GM23338 (cell line): ENCODE data around the gene SLN. TPM values are rescaled to one million over a fixed set of nuclear protein-coding genes. Genes with fewer than 3 reads are reported as not detected.

ENCODE experiments used
- ATAC-seq: fragments of 200-7000 bp; cut with Tn5 transposase; 3 replicates; pipeline ENCODE4 v1.9.1; 2020
- DNase-seq: peaks from one replicate; pipeline ENCODE4 v3.0.0-alpha.2; 2015; ENCODE audit warnings: low spot score
- H2AFZ ChIP-seq: fragments of 200-600 bp; sonication (generic); 2 replicates; pipeline ENCODE4 v1.8.0; 2016; ENCODE audit warnings: antibody characterized with exemption, mild to moderate bottlenecking, moderate library complexity
- H3F3A ChIP-seq: fragments of 200-600 bp; sonication (generic); replicated peaks from 2 replicates; pipeline ENCODE4 v1.8.0; 2017; ENCODE audit warnings: antibody characterized with exemption, mixed run types, low read depth
- H3K27ac ChIP-seq: fragments of 200-600 bp; sonication (generic); 2 replicates; pipeline ENCODE4 v1.6.1; 2016; ENCODE audit warnings: low read depth
- H3K27me3 ChIP-seq: fragments of 200-600 bp; sonication (generic); 2 replicates; pipeline ENCODE4 v1.8.0; 2016; ENCODE audit warnings: mild to moderate bottlenecking, mixed run types, moderate library complexity; ENCODE audit not compliant: insufficient read depth
- H3K36me3 ChIP-seq: fragments of 200-600 bp; sonication (generic); 2 replicates; pipeline ENCODE4 v1.8.0; 2016; ENCODE audit warnings: mild to moderate bottlenecking; ENCODE audit not compliant: insufficient read depth
- H3K4me1 ChIP-seq: fragments of 200-600 bp; sonication (generic); 2 replicates; pipeline ENCODE4 v1.8.0; 2016; ENCODE audit warnings: mild to moderate bottlenecking, moderate library complexity; ENCODE audit not compliant: insufficient read depth
- H3K4me2 ChIP-seq: fragments of 200-600 bp; sonication (generic); 2 replicates; pipeline ENCODE4 v1.7.1; 2017; ENCODE audit warnings: mixed run types
- H3K4me3 ChIP-seq: fragments of 200-600 bp; sonication (generic); 2 replicates; pipeline ENCODE4 v1.6.1; 2016; ENCODE audit warnings: mixed run types
- H3K79me2 ChIP-seq: fragments of 200-600 bp; sonication (generic); replicated peaks from 2 replicates; pipeline ENCODE4 v1.8.0; 2017; ENCODE audit warnings: mild to moderate bottlenecking; ENCODE audit not compliant: insufficient read depth
- H3K9me2 ChIP-seq: fragments of 200-600 bp; sonication (generic); 2 replicates; pipeline ENCODE4 v1.8.0; 2017; ENCODE audit not compliant: insufficient read depth
- H4K20me1 ChIP-seq: fragments of 200-600 bp; sonication (generic); replicated peaks from 2 replicates; pipeline ENCODE4 v1.8.0; 2017; ENCODE audit warnings: mild to moderate bottlenecking; ENCODE audit not compliant: insufficient read depth
- H3K27ac Mint-ChIP-seq: 2 replicates; pipeline ENCODE4 v1.8.0; 2020; ENCODE audit warnings: inconsistent platforms, mild to moderate bottlenecking, moderate library complexity, mixed read lengths
- H3K27me3 Mint-ChIP-seq: 3 replicates; pipeline ENCODE4 v1.8.0; 2022; ENCODE audit warnings: low read depth, mild to moderate bottlenecking, moderate library complexity, mixed read lengths, inconsistent platforms; ENCODE audit not compliant: insufficient read depth, poor library complexity
- H3K36me3 Mint-ChIP-seq: 3 replicates; pipeline ENCODE4 v1.8.0; 2021; ENCODE audit warnings: low read depth, mild to moderate bottlenecking, inconsistent platforms, moderate library complexity, mixed read lengths
- H3K4me1 Mint-ChIP-seq: 3 replicates; pipeline ENCODE4 v1.8.0; 2020; ENCODE audit warnings: mild to moderate bottlenecking, inconsistent platforms, mixed read lengths
- H3K4me3 Mint-ChIP-seq: 3 replicates; pipeline ENCODE4 v1.8.0; 2021; ENCODE audit warnings: moderate library complexity, mild to moderate bottlenecking, inconsistent platforms, mixed read lengths
- H3K9me3 Mint-ChIP-seq: 3 replicates; pipeline ENCODE4 v1.8.0; 2020; ENCODE audit warnings: moderate library complexity, mild to moderate bottlenecking, inconsistent platforms, mixed read lengths
- CREB1 ChIP-seq: fragments of 250-450 bp; sonication (Bioruptor Pico); IDR thresholded peaks from 2 replicates; pipeline ENCODE4 v1.5.0; 2020; ENCODE audit warnings: low read depth, mild to moderate bottlenecking, moderate library complexity
- CTCF ChIP-seq, 2 experiments: fragments of 200-600 bp in 1 of 2; sonication (generic) in 1 of 2; conservative IDR thresholded peaks; 2 replicates each; pipeline versions ENCODE4 v1.5.1 to v1.6.1; 2016 to 2017; ENCODE audit warnings: antibody characterized with exemption in 2 of 2, low read depth in 2 of 2, mild to moderate bottlenecking in 2 of 2, moderate library complexity in 1 of 2
- EZH2 ChIP-seq: fragments of 200-600 bp; sonication (generic); IDR thresholded peaks from one replicate; pipeline ENCODE4 v1.8.0; 2017; ENCODE audit warnings: antibody characterized with exemption, mild to moderate bottlenecking, low read depth; ENCODE audit not compliant: unreplicated experiment
- EZH2phosphoT487 ChIP-seq: fragments of 200-600 bp; sonication (generic); IDR thresholded peaks from one replicate; pipeline ENCODE4 v1.8.1; 2018; ENCODE audit warnings: antibody characterized with exemption; ENCODE audit not compliant: unreplicated experiment
- JUNB ChIP-seq: IDR thresholded peaks from one replicate; pipeline ENCODE4 v1.6.1; 2016; ENCODE audit warnings: antibody characterized with exemption; ENCODE audit not compliant: unreplicated experiment
- NANOG ChIP-seq: IDR thresholded peaks from 2 replicates; pipeline ENCODE4 v1.6.1; 2016; ENCODE audit warnings: antibody characterized with exemption, borderline replicate concordance
- POLR2AphosphoS5 ChIP-seq: IDR thresholded peaks from 2 replicates; pipeline ENCODE4 v1.6.1; 2016; ENCODE audit warnings: antibody characterized with exemption, low read depth
- REST ChIP-seq: IDR thresholded peaks from one replicate; pipeline ENCODE4 v1.6.1; 2018; ENCODE audit warnings: antibody characterized with exemption; ENCODE audit not compliant: unreplicated experiment
- STAT1 ChIP-seq: IDR thresholded peaks from one replicate; pipeline ENCODE4 v1.6.1; 2016; ENCODE audit warnings: antibody characterized with exemption; ENCODE audit not compliant: unreplicated experiment
- ZNF114 ChIP-seq: fragments of 250-450 bp; sonication (Bioruptor Pico); IDR thresholded peaks from 2 replicates; pipeline ENCODE4 v1.5.0; 2020; ENCODE audit warnings: mild to moderate bottlenecking, moderate library complexity
- ZNF331 ChIP-seq: fragments of 250-450 bp; sonication (Bioruptor Pico); IDR thresholded peaks from 2 replicates; pipeline ENCODE4 v1.5.0; 2020; ENCODE audit warnings: low read depth, mild to moderate bottlenecking, moderate library complexity
- polyA plus RNA-seq: library from polyadenylated mRNA; unstranded; fragments of >200 nt; fragmentation: Nextera tagmentation; extraction: Ambion mirVana; gene quantifications from 2 replicates; pipeline ENCODE4 v1.2.1, GENCODE V29; 2016
- total RNA-seq: library from RNA; depleted of rRNA; stranded (reverse); fragments of >200 nt; shearing (Covaris generic); gene quantifications from 2 replicates; pipeline ENCODE4 v1.2.3, GENCODE V29; 2014
- TF ChIP-seq, protein P1 (sequence below): IDR thresholded peaks from 2 replicates; pipeline ENCODE4 v1.6.1; 2016; ENCODE audit warnings: antibody characterized with exemption
- TF ChIP-seq, protein P2 (sequence below): fragments of 250-450 bp; sonication (Bioruptor Pico); IDR thresholded peaks from 2 replicates; pipeline ENCODE4 v1.5.0; 2020; ENCODE audit warnings: mild to moderate bottlenecking, moderate library complexity

SLN gene
- total and polyA plus RNA-seq, 2 experiments from 2014 or later = not detected

DNA sequence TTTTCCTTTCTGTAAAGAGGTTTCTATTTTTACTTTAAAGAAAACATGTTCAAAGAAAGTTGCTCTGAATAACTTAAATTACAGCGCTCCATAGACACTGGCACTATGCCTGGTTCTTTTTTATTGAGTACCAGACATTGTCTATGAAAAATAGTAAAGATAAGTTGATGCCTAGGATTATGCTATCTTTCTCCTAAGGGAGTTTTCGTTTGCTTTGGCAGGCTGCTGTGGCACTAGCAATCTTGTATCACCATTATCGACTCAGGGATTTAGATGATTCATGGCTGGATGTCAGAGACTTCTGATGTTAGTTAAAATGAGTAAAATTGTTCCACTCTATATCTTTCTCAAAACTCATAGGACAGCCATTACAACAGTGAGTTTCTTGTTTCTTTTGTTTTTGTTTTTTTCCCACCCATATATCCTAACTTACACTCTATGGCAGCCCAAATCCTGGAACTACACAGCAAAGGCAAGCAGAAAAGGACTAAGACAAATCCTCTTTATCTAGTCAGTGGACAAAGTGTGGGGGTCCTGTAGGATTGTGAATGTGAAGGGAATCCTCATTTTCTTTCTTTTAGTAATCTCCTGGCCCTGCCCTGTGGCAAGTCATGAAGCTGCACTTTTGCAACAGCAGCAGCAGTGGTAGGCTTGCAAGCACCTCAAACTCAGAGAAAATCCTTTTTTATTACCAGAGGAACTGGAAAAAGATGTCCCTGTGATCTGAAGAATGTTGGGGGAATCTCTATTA, 20.7 kb downstream of the SLN start:
- DNase-seq (no peak), ATAC-seq (no peak)
- no peaks in the 10 kb centered on the region for H3K4me1 Mint-ChIP-seq
- H3K27me3 Mint-ChIP-seq = no peaks in the 10 kb centered on the region
- H3K36me3 Mint-ChIP-seq = no peaks in the 10 kb centered on the region
- Histone ChIP-seq H3K4me2 (no peak overlapping the region), H3K27ac (no peak overlapping the region), H3K9me2 (no peaks in the 10 kb centered on the region), H3K27me3 (no peaks in the 10 kb centered on the region), H3F3A (no peaks in the 10 kb centered on the region), H3K79me2 (no peaks in the 10 kb centered on the region), H3K36me3 (no peaks in the 10 kb centered on the region), H4K20me1 (no peaks in the 10 kb centered on the region), H2AFZ (peak overlapping the region; percentile 83), H3K4me1 (no peaks in the 10 kb centered on the region), H3K4me3 (no peak overlapping the region)
- H3K27ac Mint-ChIP-seq = no peak overlapping the region
- no peak for TF ChIP-seq POLR2AphosphoS5
- no peak for TF ChIP-seq STAT1
- no peak for TF ChIP-seq CTCF (conservative IDR thresholded peaks at IDR 0.05; ENCODE audit: low read depth in 2 of 2)
- TF ChIP-seq ZNF331 = no peak
- no peak for TF ChIP-seq REST
- TF ChIP-seq EZH2phosphoT487 = no peak
- TF ChIP-seq, protein P1, sequence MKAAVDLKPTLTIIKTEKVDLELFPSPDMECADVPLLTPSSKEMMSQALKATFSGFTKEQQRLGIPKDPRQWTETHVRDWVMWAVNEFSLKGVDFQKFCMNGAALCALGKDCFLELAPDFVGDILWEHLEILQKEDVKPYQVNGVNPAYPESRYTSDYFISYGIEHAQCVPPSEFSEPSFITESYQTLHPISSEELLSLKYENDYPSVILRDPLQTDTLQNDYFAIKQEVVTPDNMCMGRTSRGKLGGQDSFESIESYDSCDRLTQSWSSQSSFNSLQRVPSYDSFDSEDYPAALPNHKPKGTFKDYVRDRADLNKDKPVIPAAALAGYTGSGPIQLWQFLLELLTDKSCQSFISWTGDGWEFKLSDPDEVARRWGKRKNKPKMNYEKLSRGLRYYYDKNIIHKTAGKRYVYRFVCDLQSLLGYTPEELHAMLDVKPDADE = no peak
- TF ChIP-seq CREB1 (CRISPR knock-in tag) = no peak
- no peak for TF ChIP-seq NANOG
- no peak for TF ChIP-seq JUNB
- no peak for TF ChIP-seq EZH2
- no peak for TF ChIP-seq ZNF114 (CRISPR knock-in tag)
- TF ChIP-seq, protein P2, sequence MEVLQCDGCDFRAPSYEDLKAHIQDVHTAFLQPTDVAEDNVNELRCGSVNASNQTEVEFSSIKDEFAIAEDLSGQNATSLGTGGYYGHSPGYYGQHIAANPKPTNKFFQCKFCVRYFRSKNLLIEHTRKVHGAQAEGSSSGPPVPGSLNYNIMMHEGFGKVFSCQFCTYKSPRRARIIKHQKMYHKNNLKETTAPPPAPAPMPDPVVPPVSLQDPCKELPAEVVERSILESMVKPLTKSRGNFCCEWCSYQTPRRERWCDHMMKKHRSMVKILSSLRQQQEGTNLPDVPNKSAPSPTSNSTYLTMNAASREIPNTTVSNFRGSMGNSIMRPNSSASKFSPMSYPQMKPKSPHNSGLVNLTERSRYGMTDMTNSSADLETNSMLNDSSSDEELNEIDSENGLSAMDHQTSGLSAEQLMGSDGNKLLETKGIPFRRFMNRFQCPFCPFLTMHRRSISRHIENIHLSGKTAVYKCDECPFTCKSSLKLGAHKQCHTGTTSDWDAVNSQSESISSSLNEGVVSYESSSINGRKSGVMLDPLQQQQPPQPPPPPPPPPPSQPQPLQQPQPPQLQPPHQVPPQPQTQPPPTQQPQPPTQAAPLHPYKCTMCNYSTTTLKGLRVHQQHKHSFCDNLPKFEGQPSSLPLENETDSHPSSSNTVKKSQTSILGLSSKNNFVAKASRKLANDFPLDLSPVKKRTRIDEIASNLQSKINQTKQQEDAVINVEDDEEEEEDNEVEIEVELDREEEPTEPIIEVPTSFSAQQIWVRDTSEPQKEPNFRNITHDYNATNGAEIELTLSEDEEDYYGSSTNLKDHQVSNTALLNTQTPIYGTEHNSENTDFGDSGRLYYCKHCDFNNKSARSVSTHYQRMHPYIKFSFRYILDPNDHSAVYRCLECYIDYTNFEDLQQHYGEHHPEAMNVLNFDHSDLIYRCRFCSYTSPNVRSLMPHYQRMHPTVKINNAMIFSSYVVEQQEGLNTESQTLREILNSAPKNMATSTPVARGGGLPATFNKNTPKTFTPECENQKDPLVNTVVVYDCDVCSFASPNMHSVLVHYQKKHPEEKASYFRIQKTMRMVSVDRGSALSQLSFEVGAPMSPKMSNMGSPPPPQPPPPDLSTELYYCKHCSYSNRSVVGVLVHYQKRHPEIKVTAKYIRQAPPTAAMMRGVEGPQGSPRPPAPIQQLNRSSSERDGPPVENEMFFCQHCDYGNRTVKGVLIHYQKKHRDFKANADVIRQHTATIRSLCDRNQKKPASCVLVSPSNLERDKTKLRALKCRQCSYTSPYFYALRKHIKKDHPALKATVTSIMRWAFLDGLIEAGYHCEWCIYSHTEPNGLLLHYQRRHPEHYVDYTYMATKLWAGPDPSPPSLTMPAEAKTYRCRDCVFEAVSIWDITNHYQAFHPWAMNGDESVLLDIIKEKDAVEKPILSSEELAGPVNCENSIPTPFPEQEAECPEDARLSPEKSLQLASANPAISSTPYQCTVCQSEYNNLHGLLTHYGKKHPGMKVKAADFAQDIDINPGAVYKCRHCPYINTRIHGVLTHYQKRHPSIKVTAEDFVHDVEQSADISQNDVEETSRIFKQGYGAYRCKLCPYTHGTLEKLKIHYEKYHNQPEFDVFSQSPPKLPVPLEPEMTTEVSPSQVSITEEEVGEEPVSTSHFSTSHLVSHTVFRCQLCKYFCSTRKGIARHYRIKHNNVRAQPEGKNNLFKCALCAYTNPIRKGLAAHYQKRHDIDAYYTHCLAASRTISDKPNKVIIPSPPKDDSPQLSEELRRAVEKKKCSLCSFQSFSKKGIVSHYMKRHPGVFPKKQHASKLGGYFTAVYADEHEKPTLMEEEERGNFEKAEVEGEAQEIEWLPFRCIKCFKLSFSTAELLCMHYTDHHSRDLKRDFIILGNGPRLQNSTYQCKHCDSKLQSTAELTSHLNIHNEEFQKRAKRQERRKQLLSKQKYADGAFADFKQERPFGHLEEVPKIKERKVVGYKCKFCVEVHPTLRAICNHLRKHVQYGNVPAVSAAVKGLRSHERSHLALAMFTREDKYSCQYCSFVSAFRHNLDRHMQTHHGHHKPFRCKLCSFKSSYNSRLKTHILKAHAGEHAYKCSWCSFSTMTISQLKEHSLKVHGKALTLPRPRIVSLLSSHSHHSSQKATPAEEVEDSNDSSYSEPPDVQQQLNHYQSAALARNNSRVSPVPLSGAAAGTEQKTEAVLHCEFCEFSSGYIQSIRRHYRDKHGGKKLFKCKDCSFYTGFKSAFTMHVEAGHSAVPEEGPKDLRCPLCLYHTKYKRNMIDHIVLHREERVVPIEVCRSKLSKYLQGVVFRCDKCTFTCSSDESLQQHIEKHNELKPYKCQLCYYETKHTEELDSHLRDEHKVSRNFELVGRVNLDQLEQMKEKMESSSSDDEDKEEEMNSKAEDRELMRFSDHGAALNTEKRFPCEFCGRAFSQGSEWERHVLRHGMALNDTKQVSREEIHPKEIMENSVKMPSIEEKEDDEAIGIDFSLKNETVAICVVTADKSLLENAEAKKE = no peak
- no peak overlapping the region for H3K4me3 Mint-ChIP-seq
- H3K9me3 Mint-ChIP-seq = no peaks in the 10 kb centered on the region; the same call in 2 of the 3 replicates
